22Rv1 (cell line): ENCODE results near the gene CHMP1A.

Experiments
- ZFX ChIP-seq: fragments of 450-650 bp; IDR thresholded peaks from 2 replicates; pipeline ENCODE4 v1.6.1; 2017; ENCODE audit warnings: antibody characterized with exemption, borderline replicate concordance
- TF ChIP-seq, protein P1 (sequence below): fragments of 450-650 bp; IDR thresholded peaks from 2 replicates; pipeline ENCODE4 v1.5.1; 2017; ENCODE audit warnings: mild to moderate bottlenecking

DNA sequence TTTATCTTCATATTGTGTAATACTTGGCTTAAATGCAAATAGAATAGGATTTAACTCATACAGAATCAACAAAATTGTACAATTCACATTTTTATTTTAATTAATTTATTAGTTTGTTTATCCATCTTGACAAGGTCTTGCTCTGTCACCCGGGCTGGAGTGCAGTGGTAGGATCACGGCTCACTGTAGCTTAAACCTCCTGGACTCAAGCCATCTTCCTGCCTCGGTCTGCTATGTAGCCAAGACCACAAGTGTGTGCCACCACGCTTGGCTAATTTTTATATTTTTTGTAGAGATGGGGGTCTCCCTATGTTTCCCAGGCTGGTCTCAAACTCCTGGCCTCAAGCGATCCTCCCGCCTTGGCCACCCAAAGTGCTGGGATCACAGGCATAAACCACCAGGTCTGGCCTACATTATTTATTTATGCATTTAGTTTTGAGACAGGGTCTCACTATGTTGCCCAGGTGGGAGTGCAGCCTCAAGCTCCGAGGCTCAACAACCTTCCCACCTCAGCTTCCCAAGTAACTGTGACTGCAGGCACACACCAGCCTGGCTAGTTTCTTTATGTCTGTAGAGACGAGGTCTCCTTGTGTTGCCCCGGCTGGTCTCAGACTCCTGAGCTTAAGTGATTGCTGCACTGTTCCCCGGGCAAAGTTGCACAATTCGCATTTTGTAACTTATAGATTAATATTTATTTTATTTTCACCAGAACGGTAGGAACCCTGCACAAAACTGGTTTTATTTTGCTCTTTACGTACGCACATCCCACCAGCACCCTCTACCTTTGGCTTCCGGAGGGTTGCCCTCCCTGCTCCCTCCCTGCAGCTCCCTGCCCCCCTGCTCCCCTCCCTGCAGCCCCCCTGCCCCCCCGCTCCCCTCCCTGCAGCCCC, 39.2 kb downstream of the CHMP1A start:
- TF ChIP-seq, protein P1, sequence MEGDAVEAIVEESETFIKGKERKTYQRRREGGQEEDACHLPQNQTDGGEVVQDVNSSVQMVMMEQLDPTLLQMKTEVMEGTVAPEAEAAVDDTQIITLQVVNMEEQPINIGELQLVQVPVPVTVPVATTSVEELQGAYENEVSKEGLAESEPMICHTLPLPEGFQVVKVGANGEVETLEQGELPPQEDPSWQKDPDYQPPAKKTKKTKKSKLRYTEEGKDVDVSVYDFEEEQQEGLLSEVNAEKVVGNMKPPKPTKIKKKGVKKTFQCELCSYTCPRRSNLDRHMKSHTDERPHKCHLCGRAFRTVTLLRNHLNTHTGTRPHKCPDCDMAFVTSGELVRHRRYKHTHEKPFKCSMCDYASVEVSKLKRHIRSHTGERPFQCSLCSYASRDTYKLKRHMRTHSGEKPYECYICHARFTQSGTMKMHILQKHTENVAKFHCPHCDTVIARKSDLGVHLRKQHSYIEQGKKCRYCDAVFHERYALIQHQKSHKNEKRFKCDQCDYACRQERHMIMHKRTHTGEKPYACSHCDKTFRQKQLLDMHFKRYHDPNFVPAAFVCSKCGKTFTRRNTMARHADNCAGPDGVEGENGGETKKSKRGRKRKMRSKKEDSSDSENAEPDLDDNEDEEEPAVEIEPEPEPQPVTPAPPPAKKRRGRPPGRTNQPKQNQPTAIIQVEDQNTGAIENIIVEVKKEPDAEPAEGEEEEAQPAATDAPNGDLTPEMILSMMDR = no peak
- TF ChIP-seq ZFX = no peak
